Activated T-helper 1 cell treated with Interleukin-2 at 50 U/mL for 16 hours (primary cell): ENCODE data around the gene CFAP46.

ENCODE experiments used
- DNase-seq: peaks from one replicate; pipeline ENCODE4 v3.0.0-alpha.2; 2020; ENCODE audit warnings: low read depth

CFAP46 gene

GRCh38 chr10:132942101-132943057 lies at the start of gene CFAP46:
Gene CFAP46 (minus strand): TSS chr10:132942570. CDS start chr10:132942484, 86 bp downstream.
- DNase-seq = no peak

DNA sequence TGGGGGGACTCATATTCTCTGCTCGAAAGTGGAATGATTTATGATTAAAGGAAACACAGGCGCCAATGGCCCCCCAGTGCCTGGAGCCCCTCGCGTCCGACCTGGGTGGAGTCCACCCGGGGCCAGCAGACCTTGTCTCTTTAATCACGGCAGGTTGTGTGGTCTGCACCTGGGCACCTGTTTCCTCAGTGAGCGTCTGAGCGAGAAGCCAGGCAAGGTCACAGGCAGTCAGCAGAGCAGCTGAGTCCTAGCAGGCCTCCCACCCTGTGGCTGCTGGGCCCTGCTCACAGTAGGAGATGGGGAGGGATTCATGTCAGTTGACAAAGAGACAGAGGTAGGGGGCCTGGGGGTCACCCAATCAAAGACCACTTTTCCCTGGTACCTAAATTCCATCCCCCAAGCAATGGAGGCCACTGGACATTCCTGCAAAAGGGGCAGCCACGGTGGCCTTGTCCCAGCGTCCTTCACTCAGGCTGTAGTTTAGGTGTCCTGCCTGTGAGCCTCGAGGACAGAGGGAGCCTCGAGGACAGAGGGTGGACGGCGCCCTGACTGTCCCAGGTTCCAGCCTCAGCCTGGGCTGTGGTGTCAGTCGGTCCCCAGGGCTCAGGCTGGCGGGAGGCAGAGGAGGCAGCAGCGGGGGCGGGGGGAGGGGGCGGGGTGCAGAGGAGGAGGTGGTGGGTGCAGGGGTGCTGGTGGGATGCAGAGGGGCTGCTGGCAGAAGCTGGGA lies 49.5 kb upstream of the CFAP46 start:
- no peak for DNase-seq

DNA sequence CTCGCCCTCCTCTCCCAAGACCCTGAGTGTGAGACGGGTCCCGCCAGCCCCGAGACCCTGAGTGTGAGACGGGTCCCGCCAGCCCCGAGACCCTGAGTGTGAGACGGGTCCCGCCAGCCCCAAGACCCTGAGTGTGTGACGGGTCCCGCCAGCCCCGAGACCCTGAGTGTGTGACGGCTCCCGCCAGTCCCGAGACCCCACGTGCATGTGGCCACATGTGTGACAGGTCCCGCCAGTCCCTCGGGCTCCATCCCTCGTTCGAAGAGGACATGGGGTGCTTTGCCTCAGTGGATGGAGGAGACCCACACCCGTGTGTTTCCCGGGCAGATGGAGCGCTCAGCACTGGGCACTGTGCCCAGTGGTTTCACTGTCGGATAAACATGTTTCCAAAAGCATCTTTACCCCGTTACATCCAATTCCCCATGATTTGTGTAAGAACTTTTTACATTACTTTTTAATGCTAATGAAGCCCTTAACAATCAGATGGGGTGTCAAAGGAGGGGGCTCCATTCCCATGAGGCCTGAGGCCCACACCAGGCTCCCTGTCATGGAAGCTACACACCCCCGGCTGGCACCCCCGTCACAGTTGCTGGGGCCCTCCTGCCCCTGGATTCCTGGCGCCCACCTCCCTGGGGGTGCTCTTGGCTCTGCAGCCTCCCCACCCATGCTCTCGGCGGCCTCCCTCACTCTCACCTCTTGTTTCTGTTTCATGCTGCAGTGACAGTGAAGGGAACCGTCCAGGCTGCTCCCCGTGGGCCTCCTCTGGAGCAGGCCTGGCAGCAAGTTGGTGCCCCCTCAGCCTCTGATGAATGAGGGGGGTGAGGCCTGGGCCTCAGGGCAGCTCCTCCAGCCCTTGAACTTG lies 48.5 kb upstream of the CFAP46 start:
- no peak for DNase-seq

DNA sequence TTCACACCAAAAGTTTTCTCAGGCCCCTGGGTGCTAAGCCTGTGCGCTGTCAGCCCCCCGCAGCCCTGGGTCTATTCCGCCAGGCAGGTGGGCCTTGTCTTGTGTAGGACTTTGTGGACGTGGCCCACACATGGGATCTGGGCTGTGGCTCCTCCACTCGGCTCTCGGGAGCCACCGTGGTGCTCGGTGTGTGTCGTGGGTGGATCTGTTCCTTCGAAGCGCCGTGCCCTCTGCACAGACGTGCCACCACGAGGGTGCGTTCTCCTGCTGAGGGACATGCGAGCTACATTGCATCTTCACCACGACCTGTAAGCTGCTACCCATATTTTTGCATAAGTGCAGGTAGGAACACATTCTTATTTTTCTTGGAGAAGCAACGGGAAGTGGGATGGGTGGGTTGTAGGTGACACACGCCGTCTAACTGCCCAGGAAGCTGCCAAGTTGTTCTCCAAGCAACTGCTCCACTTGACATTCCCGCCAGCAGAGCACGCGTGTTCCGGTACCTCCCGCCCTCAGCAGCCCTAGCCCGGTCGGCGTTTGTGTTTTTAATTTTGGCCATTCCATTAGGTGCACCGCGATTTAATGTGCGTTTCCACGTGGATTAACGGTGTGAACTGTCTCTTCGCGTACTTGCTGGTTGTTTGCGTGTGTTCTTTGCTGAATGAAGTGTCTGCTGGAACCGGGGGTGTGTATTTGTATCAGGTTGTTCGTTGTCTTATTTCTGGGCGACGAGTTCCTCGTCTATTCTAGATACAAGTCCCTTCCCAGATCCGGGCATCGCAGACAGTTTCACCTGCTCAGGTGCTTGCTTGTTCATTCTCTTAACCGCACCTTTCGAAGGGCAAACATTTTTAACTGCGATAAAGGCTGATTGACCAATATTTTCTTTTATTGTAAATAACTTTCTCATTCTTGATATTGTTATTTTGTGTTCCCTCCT lies 47.4 kb upstream of the CFAP46 start:
- no peak for DNase-seq

- no peak for DNase-seq
Measured at GRCh38 chr10:132988988-132989387, 46.6 kb upstream of the CFAP46 start.

- DNase-seq = no peak
Measured at GRCh38 chr10:132987671-132988571, 45.6 kb upstream of the CFAP46 start.

DNA sequence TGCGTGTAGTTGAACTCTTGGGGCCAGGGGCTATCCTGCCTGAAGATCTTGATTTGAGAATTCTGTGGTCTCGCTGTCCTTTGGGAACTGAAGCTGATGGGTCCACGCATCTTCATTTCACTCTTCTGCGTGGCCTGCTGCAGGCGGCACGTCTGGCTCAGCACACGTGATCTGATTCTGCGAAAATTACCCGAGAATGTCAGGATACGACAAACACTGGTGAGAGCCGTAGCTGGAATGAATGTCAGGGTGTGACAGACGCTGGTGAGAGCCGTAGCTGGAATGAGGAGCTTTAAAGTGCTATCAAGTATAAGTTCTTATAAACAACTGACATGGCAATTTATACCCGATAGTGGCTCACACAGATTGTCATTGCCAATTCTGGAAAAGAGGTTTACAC lies 44.6 kb upstream of the CFAP46 start:
- no peak for DNase-seq

GRCh38 chr10:132986576-132986975 lies 44.2 kb upstream of the CFAP46 start:
- DNase-seq = no peak

DNA sequence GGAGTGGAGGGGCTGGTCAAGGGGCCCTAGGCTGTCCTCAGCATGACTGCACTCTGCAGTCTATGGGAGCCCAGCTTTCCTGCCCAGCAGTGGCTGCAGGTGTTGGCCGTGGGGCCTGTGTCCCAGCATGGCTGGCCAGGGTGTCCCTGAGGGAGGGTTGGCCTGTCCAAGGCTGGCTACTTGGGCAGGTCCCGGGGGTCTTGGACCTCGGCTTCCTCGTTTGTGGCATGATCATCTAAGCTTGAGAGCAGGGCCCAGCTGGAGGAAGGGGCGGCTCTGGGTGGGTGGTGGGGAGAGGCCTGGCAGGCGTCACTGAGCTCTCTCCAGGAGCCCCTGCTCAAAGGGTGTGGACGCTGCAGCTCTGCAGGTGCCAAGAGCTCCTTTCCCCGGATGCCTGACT lies 43.7 kb upstream of the CFAP46 start:
- DNase-seq = no peak

GRCh38 chr10:132985546-132985900 lies 43.2 kb upstream of the CFAP46 start:
- no peak for DNase-seq

- DNase-seq = no peak
Measured at GRCh38 chr10:132984801-132985545, 42.6 kb upstream of the CFAP46 start.

- DNase-seq = no peak
Measured at GRCh38 chr10:132984008-132984295, 41.6 kb upstream of the CFAP46 start.

GRCh38 chr10:132983252-132984007 lies 41.1 kb upstream of the CFAP46 start:
- DNase-seq = no peak

- no peak for DNase-seq
Measured at GRCh38 chr10:132982301-132982989, 40.1 kb upstream of the CFAP46 start.

GRCh38 chr10:132981746-132982145 lies 39.4 kb upstream of the CFAP46 start:
- no peak for DNase-seq

GRCh38 chr10:132981173-132981555 lies 38.8 kb upstream of the CFAP46 start:
- DNase-seq = no peak

GRCh38 chr10:132980426-132981172 lies 38.2 kb upstream of the CFAP46 start:
- DNase-seq = no peak
